Bronchus fibroblast of lung (primary cell): ENCODE measurements around the gene KRT78. TPM values are rescaled to one million over a fixed set of nuclear protein-coding genes. Genes with fewer than 3 reads are reported as not detected.

Experiments
- total RNA-seq: library from RNA; depleted of rRNA; stranded (reverse); fragments of >200 nt; gene quantifications from 2 replicates; pipeline ENCODE4 v1.2.3, GENCODE V29; 2015

The KRT78 gene, protein sequence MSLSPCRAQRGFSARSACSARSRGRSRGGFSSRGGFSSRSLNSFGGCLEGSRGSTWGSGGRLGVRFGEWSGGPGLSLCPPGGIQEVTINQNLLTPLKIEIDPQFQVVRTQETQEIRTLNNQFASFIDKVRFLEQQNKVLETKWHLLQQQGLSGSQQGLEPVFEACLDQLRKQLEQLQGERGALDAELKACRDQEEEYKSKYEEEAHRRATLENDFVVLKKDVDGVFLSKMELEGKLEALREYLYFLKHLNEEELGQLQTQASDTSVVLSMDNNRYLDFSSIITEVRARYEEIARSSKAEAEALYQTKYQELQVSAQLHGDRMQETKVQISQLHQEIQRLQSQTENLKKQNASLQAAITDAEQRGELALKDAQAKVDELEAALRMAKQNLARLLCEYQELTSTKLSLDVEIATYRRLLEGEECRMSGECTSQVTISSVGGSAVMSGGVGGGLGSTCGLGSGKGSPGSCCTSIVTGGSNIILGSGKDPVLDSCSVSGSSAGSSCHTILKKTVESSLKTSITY
- not detected in 2 replicates for total RNA-seq

DNA sequence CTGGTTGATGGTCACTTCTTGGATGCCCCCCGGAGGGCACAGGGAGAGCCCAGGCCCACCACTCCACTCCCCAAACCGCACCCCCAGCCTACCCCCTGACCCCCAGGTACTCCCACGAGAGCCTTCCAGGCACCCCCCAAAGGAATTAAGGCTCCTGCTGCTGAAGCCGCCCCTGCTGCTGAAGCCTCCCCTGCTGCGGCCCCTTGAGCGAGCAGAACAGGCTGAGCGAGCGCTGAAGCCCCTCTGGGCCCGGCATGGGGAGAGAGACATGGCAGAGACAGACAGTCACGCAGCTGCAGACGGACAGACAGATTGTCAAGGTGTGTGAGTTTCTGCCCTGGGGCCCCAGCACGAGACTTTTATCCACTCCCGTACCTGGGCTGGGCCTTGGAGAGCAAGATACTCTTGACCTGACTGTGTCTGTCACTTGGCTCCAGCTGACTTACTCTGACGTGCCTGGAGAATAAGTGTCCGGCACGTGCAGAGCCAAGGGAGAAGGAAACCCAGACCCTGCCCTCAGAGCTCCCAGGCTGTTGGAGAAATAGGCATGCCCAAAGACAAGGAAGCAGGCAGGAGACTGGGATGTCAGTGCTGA is at the start of gene KRT78:
Gene KRT78 (minus strand): TSS at position 334 of the 595 bp plus-strand sequence. CDS start 64 bp downstream, at position 270.

DNA sequence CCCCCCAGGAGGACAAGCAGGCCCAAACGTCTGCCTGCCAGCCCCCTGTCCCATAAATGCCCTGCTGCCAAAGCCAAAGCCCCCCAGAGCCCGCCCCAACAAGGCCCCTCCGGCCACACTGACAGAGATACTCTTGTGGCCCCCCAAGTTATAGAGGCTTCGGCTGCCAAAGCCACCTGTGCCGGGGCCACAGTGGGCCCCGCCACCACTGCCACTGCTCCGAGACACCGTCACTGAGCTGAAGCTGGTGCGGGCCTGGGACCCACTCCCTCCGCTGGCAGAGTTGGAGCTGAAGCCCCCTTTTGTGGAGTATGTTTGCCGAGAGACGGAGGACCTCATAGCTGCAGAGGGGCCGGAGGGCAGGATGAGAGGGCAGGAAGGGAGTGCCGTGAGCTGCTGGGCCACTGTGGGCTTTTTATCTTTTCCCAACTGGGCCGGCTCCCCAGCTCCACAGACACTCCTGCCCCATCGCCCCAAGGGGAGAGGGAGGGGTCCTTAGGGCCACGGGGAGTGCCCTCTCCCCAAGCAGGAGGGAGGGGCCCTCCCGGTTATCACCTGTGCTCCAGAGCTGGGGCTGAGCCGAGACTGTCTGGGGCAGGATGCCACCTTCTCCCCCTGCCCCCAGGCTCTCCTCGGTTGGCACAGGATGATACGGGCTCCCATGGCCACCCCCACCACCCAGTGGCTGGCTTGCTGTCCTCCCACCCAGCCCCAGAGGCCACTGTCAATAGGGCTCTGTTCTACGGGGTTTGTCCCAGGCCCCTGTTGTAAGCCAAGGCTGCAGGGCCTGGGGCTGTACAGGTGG is 14.7 kb downstream of the KRT78 start, which contains the start of gene KRT79:
Gene KRT79 (minus strand): TSS at position 390 of the 805 bp plus-strand sequence. CDS start 51 bp downstream, at position 339.

DNA sequence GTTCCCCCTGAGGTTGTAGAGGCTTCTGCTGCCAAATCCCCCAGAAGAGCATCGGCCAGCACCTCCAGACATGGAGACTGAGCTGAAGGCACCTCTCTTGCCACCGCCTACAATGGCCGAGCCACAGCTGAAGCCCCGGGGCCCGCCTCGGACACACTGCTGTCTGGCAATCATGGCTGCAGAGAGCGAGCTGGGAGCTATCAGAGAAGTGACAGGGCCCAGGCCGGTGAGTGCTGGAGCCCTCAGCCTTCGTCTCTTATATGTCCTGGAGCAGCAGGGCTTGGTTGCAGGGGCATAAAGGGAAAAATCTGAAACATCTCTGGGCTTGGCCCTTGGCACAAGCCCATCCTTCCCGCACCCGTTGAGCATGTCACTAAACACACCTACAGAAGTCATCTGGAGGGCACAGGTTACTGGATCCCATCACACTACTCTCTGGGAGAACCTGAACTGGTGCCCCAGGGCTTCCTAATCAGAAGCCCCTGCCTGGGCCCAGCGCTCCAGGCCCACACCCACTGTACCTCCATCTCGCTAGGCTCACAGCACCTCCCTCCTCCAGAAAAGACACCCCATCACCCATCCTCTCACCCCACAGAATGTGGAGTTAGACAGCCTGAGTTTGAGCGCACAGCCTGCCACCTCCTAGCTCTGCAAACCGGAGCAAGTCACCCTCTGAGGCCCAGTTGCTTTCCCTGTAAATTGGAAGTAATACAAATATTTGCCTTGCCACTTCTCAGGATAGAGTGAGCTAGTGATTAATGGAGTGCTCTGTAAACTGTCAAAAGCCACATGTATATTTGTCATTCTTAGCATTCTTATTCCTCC is 34.7 kb downstream of the KRT78 start, which contains the start of gene KRT4:
Gene KRT4 (minus strand): TSS at position 232 of the 825 bp plus-strand sequence. CDS start 58 bp downstream, at position 174.

DNA sequence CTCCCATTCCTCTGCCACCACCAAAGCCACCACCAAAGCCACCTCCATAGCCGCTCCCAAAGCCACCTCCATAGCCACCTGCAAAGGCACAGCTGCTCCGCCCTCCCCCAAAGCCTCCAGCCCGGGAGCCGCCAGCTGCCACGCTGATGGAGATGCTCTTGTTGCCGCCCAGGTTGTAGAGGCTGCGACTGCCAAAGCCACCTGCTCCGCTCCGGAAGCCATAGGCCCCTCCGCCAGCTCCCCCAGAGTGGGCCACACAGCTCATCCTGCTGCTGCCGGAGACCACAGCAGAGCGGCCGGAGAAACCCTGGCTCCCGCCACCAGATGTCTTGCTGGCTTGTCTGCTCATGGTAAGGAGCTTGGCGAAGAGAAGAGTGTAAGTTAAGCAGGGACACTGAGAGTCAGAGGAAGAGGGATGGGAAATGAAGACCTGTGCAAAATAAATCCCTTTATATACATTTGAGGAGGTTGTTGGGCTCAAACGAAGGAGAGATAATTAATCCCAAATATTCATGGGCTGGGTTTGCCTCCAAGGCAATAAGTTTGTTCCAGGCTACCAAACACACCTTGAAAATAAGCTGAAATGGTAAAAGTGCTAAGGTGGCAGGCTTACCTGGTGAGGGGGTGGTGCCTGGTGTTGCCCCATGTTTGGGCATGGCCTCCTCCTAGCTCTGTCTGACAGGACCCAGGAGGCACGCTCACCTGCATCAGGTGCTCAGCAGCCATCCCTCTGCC is 52.9 kb downstream of the KRT78 start, which contains the start of gene KRT3:
Gene KRT3 (minus strand): TSS at position 424 of the 735 bp plus-strand sequence. CDS start 75 bp downstream, at position 349.

Other genes with a start within 250 kb of the KRT78 start
- not detected in 2 replicates for gene KRT72, start 247.5 kb downstream of the KRT78 start, total RNA-seq
- gene KRT73, start 230.4 kb downstream of the KRT78 start, total RNA-seq, result not detected in 2 replicates
- gene KRT2, start 196.8 kb downstream of the KRT78 start, total RNA-seq, result not detected in 2 replicates
- not detected in 2 replicates for gene KRT1, start 168.6 kb downstream of the KRT78 start, total RNA-seq
- not detected in 2 replicates for gene KRT77, start 145.5 kb downstream of the KRT78 start, total RNA-seq
- gene KRT76, start 71.6 kb downstream of the KRT78 start, total RNA-seq, result not detected in 2 replicates
- not detected in 2 replicates for gene KRT3, start 52.9 kb downstream of the KRT78 start, total RNA-seq
- not detected in 2 replicates for gene KRT4, start 34.9 kb downstream of the KRT78 start, total RNA-seq
- not detected in 2 replicates for gene KRT79, start 14.7 kb downstream of the KRT78 start, total RNA-seq
- gene KRT8, start 56.1 kb upstream of the KRT78 start, total RNA-seq, result 27.1 TPM in 2 replicates
- 135 and 154 TPM in 2 replicates for gene KRT18, start 100.1 kb upstream of the KRT78 start, total RNA-seq
- gene EIF4B, start 157.5 kb upstream of the KRT78 start, total RNA-seq, result 380 and 439 TPM in 2 replicates
- gene TNS2, start 201.1 kb upstream of the KRT78 start, total RNA-seq, result 68.3 and 74.5 TPM in 2 replicates
- 24.7 and 27.1 TPM in 2 replicates for gene SPRYD3, start 230.4 kb upstream of the KRT78 start, total RNA-seq
- gene IGFBP6, start 248.7 kb upstream of the KRT78 start, total RNA-seq, result 632 and 635 TPM in 2 replicates